Measurements from ENCODE around the gene ELFN1. TPM values are rescaled to one million over a fixed set of nuclear protein-coding genes. Genes with fewer than 3 reads are reported as not detected.
"Not testable (repeated sequence)": the region's sequence is repeated elsewhere in the genome, so short reads cannot be mapped to it uniquely, and the experiment has no call there.

Gene ELFN1
- polyA plus RNA-seq, 4 donors: 10.8 to 17.3 (median 11.6) TPM

- DNase-seq (ENCODE audit: low read depth in 4 of 4, low spot score in 3 of 4): no peak
These were observed 36.9 kb downstream of the ELFN1 start for GRCh38 chr7:1706721-1707613.

GRCh38 chr7:1707756-1708595, 37.9 kb downstream of the ELFN1 start:
- no peak for DNase-seq (ENCODE audit: low read depth in 4 of 4, low spot score in 3 of 4)

GRCh38 chr7:1708596-1709251, 38.6 kb downstream of the ELFN1 start:
- DNase-seq (ENCODE audit: low read depth in 4 of 4, low spot score in 3 of 4): no peak

GRCh38 chr7:1709281-1709680, 39.2 kb downstream of the ELFN1 start:
- DNase-seq (ENCODE audit: low read depth in 4 of 4, low spot score in 3 of 4): no peak

GRCh38 chr7:1709900-1710299, 39.8 kb downstream of the ELFN1 start:
- DNase-seq (ENCODE audit: low read depth in 4 of 4, low spot score in 3 of 4): no peak

- DNase-seq (ENCODE audit: low read depth in 4 of 4, low spot score in 3 of 4): no peak
These were observed 40.9 kb downstream of the ELFN1 start for GRCh38 chr7:1710936-1711335.

GRCh38 chr7:1712907-1713501, 42.9 kb downstream of the ELFN1 start:
- no peak for DNase-seq (ENCODE audit: low read depth in 4 of 4, low spot score in 3 of 4)

GRCh38 chr7:1713502-1714484, 43.7 kb downstream of the ELFN1 start:
- peak in 1 of 4 donors; percentile 31 for DNase-seq (ENCODE audit: low read depth in 4 of 4, low spot score in 3 of 4)

GRCh38 chr7:1714583-1715330, 44.7 kb downstream of the ELFN1 start:
- no peak for DNase-seq (ENCODE audit: low read depth in 4 of 4, low spot score in 3 of 4)

GRCh38 chr7:1715331-1715625, 45.2 kb downstream of the ELFN1 start:
- no peak for DNase-seq (ENCODE audit: low read depth in 4 of 4, low spot score in 3 of 4)

- no peak for DNase-seq (ENCODE audit: low read depth in 4 of 4, low spot score in 3 of 4)
These were observed 45.6 kb downstream of the ELFN1 start for GRCh38 chr7:1715671-1716074.

- DNase-seq (ENCODE audit: low read depth in 4 of 4, low spot score in 3 of 4): no peak
These were observed 46.4 kb downstream of the ELFN1 start for GRCh38 chr7:1716263-1717094.

- DNase-seq (ENCODE audit: low read depth in 4 of 4, low spot score in 3 of 4): no peak
These were observed 47.0 kb downstream of the ELFN1 start for GRCh38 chr7:1717095-1717483.

GRCh38 chr7:1717903-1718676, 48.0 kb downstream of the ELFN1 start:
- DNase-seq (ENCODE audit: low read depth in 4 of 4, low spot score in 3 of 4): no peak

- DNase-seq (ENCODE audit: low read depth in 4 of 4, low spot score in 3 of 4): not testable (repeated sequence)
These were observed 48.8 kb downstream of the ELFN1 start for GRCh38 chr7:1718850-1719249.

GRCh38 chr7:1719256-1719655, 49.2 kb downstream of the ELFN1 start:
- not testable (repeated sequence) for DNase-seq (ENCODE audit: low read depth in 4 of 4, low spot score in 3 of 4)

GRCh38 chr7:1719913-1720312, 49.8 kb downstream of the ELFN1 start:
- DNase-seq (ENCODE audit: low read depth in 4 of 4, low spot score in 3 of 4): no peak
